Left lung (tissue), 10 donors: ENCODE results near the gene PCSK7. TPM values are rescaled to one million over a fixed set of nuclear protein-coding genes. Genes with fewer than 3 reads are reported as not detected.

Experiments used
- ATAC-seq: fragments of 200-7000 bp; cut with Tn5 transposase; one replicate; pipeline ENCODE4 v1.9.1; 2020; ENCODE audit warnings: moderate library complexity
- DNase-seq, 4 donors: peaks; one replicate each; pipeline ENCODE4 v3.0.0-alpha.2; 2013 to 2020
- H3K27ac ChIP-seq, 2 donors: fragments of 200-600 bp; sonication (generic) in 1 of 2; one replicate each; pipeline versions ENCODE4 v1.5.0 to v1.8.0; 2020 to 2021
- H3K27me3 ChIP-seq, 2 donors: fragments of 200-600 bp; sonication (generic) in 1 of 2; one replicate each; pipeline versions ENCODE4 v1.5.0 to v1.8.0; 2020 to 2021
- H3K36me3 ChIP-seq, 2 donors: fragments of 200-600 bp; sonication (generic) in 1 of 2; one replicate each; pipeline versions ENCODE4 v1.5.0 to v1.8.0; 2020 to 2021
- H3K4me1 ChIP-seq, 2 donors: fragments of 200-600 bp; one replicate each; pipeline ENCODE4 v1.8.0; 2021
- H3K4me3 ChIP-seq, 2 donors: fragments of 200-600 bp; sonication (generic) in 1 of 2; one replicate each; pipeline versions ENCODE4 v1.5.0 to v1.8.0; 2020 to 2021; ENCODE audit warnings: mild to moderate bottlenecking in 1 of 2
- H3K9me3 ChIP-seq, 2 donors: fragments of 200-600 bp; sonication (generic) in 1 of 2; one replicate each; pipeline versions ENCODE4 v1.5.0 to v1.8.0; 2020 to 2021
- CTCF ChIP-seq, 2 donors: fragments of 200-600 bp; sonication (generic) in 1 of 2; IDR thresholded peaks; one replicate each; pipeline versions ENCODE4 v1.5.0 to v1.8.0; 2021; ENCODE audit warnings: antibody characterized with exemption in 2 of 2
- intact Hi-C, 2 donors: fragments of 100-400 bp; cut with DNase I; formaldehyde crosslinking; loops; one replicate each; pipeline versions ENCODE4 v1.11.2 to v1.14.2; 2022
- polyA plus RNA-seq, 6 donors: library from polyadenylated mRNA; unstranded; fragments of 120-200 nt; gene quantifications; one replicate each; pipeline ENCODE4 v1.2.1, GENCODE V29; 2013; ENCODE audit not compliant: insufficient read length in 6 of 6
- total RNA-seq, 2 donors: library from RNA; stranded (reverse); fragmentation: NEBNext Ultra II Directional; extraction: Animal tissue kit (Norgen Biotek cat#: 25700); gene quantifications; one replicate each; pipeline ENCODE4 v1.2.1, GENCODE V29; 2021
- donor health status: DM: no; HTN: yes; CAD: no.
- donor health status: DM: no; HTN: no; CAD: no.

Gene PCSK7
- total and polyA plus RNA-seq, 8 donors, result 24.5 to 77.8 (median 30.2) TPM

GRCh38 chr11:117198613-117199012 lies 33.3 kb downstream of the PCSK7 start:
- Histone ChIP-seq H3K4me1 (peaks cover 11 to 19% of the 10 kb centered on the region in 2 donors), H3K4me3 (peak overlapping the region; percentile 25 to 34), H3K27ac (peak overlapping the region; percentile 70 to 84), H3K36me3 (peaks cover 0 to 45% of the 10 kb centered on the region in 2 donors), H3K9me3 (no peaks in the 10 kb centered on the region), H3K27me3 (no peaks in the 10 kb centered on the region)
- no peak for TF ChIP-seq CTCF (IDR thresholded peaks at IDR 0.05)
- peak; percentile 4 for ATAC-seq
- intact Hi-C loops, result no loop called here
- DNase-seq, result peak in 1 of 4 donors; percentile 9

GRCh38 chr11:117197516-117198456 lies 34.1 kb downstream of the PCSK7 start:
- no peaks in the 10 kb centered on the region for H3K27me3 ChIP-seq
- H3K27ac ChIP-seq, result peak overlapping the region; percentile 70 to 84
- H3K9me3 ChIP-seq, result no peaks in the 10 kb centered on the region
- TF ChIP-seq CTCF (IDR thresholded peaks at IDR 0.05), result peak; percentile 22 to 23
- H3K36me3 ChIP-seq, result peaks cover 0 to 45% of the 10 kb centered on the region in 2 donors
- H3K4me1 ChIP-seq, result peaks cover 11 to 19% of the 10 kb centered on the region in 2 donors
- intact Hi-C loops, result no loop called here
- H3K4me3 ChIP-seq, result peak overlapping the region in 1 of 2 donors; percentile 34
- DNase-seq (peak in 2 of 4 donors; percentile 34 to 65), ATAC-seq (peak; percentile 23)

- intact Hi-C loops, result no loop called here
- Histone ChIP-seq H3K4me3 (no peak overlapping the region), H3K9me3 (no peaks in the 10 kb centered on the region), H3K4me1 (peaks cover 11 to 19% of the 10 kb centered on the region in 2 donors), H3K27me3 (no peaks in the 10 kb centered on the region), H3K27ac (no peak overlapping the region), H3K36me3 (peaks cover 0 to 48% of the 10 kb centered on the region in 2 donors)
- ATAC-seq (no peak), DNase-seq (no peak)
- no peak for TF ChIP-seq CTCF (IDR thresholded peaks at IDR 0.05)
Measured at GRCh38 chr11:117197006-117197405, 34.9 kb downstream of the PCSK7 start.

GRCh38 chr11:117195761-117196160 lies 36.1 kb downstream of the PCSK7 start:
- peak in 1 of 4 donors; percentile 31 for DNase-seq
- Histone ChIP-seq H3K27me3 (no peaks in the 10 kb centered on the region), H3K36me3 (peaks cover 0 to 59% of the 10 kb centered on the region in 2 donors), H3K4me1 (peaks cover 11 to 19% of the 10 kb centered on the region in 2 donors), H3K4me3 (no peak overlapping the region), H3K27ac (no peak overlapping the region), H3K9me3 (no peaks in the 10 kb centered on the region)
- intact Hi-C loops, result no loop called here
- no peak for ATAC-seq
- no peak for TF ChIP-seq CTCF (IDR thresholded peaks at IDR 0.05)

- H3K4me1 ChIP-seq, result peaks cover 11 to 19% of the 10 kb centered on the region in 2 donors
- TF ChIP-seq CTCF (IDR thresholded peaks at IDR 0.05), result no peak
- peaks cover 0 to 64% of the 10 kb centered on the region in 2 donors for H3K36me3 ChIP-seq
- ATAC-seq (no peak), DNase-seq (peak in 1 of 4 donors; percentile 32)
- no peak overlapping the region for H3K27ac ChIP-seq
- H3K4me3 ChIP-seq, result no peak overlapping the region
- no peaks in the 10 kb centered on the region for H3K27me3 ChIP-seq
- intact Hi-C loops, result no loop called here
- no peaks in the 10 kb centered on the region for H3K9me3 ChIP-seq
Measured at GRCh38 chr11:117195258-117195657, 36.6 kb downstream of the PCSK7 start.
